SH-SY5Y (cell line): ENCODE data around the gene DST.

Experiments
- GATA2 ChIP-seq: IDR thresholded peaks from 2 replicates; pipeline ENCODE4 v1.6.1; 2011; ENCODE audit warnings: mild to moderate bottlenecking, low read depth, low read length
- GATA3 ChIP-seq: IDR thresholded peaks from 2 replicates; pipeline ENCODE4 v1.6.1; 2011; ENCODE audit warnings: low read depth, mild to moderate bottlenecking, low read length, moderate library complexity

DNA sequence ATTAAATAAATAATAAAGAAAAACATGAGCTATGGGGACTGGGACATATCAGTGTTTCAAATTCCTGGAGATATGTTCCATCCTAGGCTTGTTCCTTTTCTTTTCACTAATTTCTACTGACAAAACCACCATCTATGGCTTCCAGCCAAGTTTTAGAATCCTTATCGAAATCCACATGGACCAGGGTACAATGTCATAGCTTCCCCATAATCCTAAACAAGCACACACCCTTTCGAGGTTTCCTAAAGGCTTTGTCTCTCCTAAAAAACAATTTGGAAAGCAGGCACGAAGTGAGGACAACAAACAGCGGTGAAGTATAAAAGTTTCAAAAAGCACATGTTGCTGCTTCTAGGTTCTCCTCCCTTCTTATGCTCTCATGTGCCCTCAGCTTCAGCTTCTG lies 13.3 kb upstream of the DST start:
- no peak for TF ChIP-seq GATA2
- no peak for TF ChIP-seq GATA3
